GM21576 (cell line): ENCODE data around the gene GRK5.
"Not testable (repeated sequence)": the region's sequence is repeated elsewhere in the genome, so short reads cannot be mapped to it uniquely, and the experiment has no call there.

ENCODE experiments used
- ATAC-seq: cut with Tn5 transposase; IDR thresholded peaks from one replicate; pipeline ENCODE4 v1.9.1; 2021; ENCODE audit warnings: mild to moderate bottlenecking, moderate library complexity; ENCODE audit not compliant: unreplicated experiment

GRK5 gene

DNA sequence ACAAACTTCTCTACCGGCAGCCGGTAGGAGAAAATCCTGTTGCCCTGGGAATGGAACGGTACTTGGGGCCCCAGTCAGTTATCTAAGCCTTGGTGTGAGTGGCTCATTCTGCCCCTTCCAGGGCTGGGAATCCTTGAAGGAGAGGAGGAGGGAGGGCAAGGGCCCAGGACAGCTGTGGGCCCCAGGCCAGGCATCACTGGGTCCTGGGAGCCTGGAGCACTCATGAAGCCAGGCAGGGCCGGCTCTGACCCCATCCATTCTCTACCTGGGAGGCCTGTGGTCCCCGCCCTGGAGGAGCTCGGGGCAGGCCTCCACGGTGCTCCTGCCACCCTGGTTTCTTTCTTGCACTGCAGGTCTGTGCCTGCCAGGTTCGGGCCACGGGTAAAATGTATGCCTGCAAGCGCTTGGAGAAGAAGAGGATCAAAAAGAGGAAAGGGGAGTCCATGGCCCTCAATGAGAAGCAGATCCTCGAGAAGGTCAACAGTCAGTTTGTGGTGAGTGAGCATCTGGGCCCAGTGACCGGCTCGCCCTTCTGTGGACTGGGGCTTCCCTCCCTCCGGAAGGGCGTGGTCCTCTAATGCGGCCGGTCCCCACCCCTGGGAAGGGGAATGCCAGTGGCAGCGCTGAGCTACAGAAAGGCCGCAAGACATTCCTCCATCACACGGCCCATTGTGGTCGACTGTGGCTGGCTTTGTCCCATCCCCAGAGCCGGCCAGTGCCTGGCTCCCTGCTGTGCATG lies 223.8 kb downstream of the GRK5 start:
- ATAC-seq: no peak

DNA sequence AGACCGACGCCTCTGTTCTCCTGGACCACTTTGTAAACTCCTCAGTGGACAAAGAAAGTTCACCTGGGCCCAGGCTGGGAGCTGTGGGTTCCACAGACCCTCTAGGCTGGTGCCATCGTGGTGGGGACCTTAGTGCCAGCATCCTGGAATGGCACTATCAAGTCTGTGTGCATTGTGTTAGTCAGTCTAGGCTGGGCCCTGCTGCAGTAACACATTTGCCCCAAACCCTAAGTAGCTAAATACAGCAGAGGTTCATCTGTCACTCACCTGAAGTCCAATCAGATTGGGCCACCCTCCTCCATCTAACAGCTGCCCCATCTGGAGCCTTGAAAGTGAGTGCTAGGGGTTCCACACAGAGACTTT lies 224.4 kb downstream of the GRK5 start:
- ATAC-seq: no peak

DNA sequence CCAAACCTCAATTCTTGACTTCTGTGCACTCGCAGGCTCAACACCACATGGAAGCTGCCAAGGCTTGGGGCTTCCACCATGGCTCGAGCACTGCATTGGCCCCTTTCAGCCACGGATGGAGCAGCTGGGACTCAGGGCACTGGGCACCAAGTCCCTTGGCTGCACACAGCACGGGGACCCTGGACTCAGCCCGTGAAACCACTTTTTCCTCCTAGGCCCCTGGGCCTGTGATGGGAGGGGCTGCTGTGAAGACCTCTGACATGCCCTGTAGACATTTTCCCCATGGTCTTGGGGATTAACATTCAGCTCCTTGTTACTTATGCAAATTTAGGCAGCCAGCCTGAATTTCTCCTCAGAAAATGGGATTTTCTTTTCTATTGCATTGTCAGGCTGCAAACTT lies 227.6 kb downstream of the GRK5 start:
- ATAC-seq: not testable (repeated sequence)

DNA sequence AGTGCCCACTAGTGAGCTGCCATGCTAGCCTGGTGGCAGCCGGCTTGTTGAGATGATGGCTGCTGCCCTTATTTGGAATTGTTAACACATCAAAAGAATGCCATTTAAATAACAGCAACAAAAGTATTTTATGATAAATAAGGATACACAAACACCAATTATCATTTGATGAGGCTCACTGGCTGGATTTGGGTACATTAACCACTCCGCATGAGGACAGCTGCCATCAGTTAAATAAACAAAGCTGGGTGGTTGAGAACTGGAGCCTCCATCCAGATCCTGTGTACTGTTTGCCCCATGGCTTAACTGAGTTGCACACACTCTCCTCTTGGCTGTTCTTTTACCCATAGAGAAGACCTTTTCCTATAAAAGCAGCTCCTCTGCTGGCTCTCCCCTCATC lies 231.3 kb downstream of the GRK5 start:
- ATAC-seq: no peak

DNA sequence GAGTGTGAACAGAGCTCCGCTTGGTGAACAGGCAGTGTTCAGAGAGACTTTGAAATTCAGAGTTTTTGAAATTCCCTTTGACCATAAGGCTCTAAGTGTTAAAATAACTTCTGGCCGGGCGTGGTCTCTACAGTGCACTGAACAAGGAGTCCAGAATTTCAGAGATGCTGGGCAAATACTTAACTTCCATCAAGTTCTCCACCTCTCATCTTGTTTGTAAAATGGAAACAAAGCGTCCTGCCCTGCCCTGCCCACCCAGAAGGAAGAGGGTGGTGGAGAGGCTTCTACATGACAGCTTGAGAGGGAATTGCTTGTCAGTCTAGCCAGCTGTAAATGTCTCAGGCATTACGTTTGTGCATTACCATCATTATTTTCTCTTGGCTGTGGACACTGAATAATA lies 232.6 kb downstream of the GRK5 start:
- ATAC-seq: no peak

DNA sequence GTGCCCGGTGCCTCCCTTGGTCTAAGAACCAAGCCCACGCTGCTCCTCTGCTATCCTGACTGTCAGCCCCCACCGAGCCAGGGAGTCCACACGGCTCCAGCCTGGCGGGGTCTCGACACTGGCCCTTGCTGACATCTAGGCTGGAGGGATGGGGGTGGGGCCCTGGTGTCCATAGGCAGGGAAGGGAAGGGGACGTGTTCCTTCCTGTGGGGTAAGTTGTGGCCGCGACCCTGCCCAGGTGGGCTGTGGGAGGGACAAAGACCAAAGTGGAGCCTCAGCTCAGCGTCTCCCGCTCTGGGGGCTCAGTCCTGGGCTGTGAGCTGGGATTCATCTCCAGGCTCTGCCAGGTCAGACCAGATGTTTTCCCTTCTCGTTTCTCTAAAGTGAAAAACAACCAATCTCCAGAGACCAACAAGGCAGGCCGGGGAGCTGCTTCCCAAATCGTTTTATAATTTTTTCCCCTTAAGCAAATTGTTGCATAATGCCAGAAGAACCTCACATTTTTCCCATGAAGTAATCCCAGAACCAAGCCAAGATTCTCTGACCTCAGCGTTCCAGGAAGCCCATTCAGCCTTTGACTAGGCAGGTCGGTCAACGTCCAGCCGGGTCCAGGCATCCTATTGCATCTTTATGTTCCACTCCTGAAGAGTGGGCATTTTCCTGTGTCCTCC lies 233.9 kb downstream of the GRK5 start:
- ATAC-seq: no peak

DNA sequence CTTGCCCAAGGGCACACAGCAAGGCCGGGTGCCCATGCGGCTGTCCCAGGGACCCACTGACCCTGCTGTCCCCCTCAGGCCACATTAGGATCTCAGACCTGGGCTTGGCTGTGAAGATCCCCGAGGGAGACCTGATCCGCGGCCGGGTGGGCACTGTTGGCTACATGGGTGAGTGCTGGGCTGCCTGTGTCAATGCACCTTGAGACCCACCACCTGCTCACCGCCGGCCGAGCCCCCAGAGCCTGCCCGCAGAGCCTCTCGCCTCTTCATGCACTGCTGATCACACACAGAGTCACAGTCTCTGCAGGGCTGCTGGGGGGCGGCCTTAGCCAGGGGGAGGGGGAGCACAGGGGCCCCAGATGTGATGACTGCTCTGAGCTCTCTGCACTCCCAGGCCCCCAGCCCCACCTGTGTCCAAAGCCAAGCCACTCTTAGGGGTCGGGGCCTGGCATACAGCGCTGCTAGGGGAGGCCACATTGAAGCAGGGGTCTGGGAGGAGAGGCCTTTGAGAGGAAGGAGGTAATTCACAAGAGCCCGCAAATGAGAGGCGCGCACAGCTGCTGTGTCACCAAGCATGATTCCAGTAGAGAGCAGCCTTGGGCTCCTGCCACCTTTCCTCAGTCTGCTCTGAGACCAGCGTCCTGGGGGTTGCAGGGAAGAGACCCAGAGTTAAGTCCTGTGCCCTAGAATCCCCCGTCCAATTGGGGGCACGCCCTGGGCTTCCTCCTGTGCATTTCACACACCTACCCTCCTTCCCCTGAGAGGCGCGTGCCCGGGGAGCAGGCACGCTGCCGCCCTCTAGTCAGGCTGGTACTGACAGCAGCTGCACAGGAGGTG lies 234.8 kb downstream of the GRK5 start:
- no peak for ATAC-seq

DNA sequence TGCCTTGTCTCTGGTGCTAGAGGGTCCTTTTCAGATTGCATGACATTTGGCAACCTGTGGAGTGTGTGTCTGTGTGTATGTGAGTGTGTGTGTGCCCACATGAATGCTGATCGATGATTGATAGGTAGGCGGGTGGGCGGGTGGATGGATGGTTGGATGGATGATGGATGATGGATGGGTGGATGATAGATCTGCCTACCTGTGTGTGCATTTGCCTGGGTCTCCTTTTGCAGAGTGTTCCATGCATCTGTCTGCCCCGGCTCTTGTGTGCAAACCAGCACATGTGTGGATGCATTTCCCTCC lies 235.3 kb downstream of the GRK5 start:
- ATAC-seq: no peak

DNA sequence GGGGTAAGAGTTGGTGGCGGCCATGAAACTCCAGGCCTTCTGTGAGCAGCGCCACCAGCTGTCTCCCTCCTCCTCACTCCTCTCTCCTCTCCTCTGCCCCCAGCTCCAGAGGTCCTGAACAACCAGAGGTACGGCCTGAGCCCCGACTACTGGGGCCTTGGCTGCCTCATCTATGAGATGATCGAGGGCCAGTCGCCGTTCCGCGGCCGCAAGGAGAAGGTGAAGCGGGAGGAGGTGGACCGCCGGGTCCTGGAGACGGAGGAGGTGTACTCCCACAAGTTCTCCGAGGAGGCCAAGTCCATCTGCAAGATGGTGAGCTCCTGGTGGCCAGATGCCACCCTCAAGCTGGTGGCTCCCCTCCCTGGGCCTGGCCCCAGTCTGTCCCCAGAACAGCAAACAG lies 236.1 kb downstream of the GRK5 start:
- no peak for ATAC-seq

DNA sequence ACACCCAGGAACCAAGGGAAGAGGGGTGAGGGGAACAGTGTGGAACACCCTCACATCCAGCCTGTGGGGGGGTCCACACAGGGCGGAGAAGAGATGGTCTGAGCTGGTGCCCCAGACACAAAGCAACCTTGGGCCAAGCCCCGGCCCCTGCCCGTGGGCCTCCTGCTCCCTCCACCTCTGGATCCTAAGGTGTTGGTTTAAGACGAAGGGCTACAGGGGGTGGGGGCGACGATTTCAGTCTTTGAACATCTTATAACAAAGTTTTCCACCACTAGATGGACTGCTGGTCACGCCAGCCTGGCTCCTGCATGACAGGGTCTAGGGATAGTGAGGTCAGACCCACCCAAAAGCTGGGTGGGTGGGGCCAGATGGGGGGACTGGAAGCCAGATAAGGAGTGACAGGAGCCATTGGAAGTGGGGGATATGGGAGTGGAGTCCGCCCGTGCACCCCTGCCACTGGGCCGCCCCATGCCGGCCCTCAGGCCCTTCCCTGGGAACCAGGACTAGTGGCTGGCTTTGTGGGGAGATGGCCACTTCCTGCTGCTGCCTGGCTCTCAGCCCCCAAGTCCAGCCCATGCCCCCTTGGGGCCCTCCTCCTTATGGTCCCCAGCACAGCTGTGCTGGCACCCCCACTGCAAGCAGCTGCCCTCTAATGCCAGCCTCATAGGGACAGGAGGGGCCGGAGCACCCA lies 236.7 kb downstream of the GRK5 start:
- ATAC-seq: no peak

DNA sequence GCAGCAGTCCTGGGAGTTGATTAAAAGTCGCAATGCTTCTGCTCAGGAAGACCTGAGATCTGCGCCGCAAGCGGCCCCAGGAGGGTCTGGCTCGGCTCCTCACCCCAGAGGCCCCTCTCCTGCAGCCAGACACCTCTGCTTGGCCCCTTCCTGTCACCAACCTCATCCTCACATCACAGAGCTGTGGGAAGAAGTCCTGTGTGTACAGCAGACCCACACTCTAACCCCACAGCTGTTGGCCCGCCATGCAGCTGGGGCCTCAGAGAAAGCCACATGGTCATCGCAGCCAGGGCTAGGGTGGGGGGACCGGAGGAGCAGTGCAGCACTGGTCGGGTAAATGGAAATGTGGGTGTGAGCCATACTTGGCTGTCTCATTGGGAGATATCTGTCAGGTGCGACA lies 237.5 kb downstream of the GRK5 start:
- no peak for ATAC-seq

DNA sequence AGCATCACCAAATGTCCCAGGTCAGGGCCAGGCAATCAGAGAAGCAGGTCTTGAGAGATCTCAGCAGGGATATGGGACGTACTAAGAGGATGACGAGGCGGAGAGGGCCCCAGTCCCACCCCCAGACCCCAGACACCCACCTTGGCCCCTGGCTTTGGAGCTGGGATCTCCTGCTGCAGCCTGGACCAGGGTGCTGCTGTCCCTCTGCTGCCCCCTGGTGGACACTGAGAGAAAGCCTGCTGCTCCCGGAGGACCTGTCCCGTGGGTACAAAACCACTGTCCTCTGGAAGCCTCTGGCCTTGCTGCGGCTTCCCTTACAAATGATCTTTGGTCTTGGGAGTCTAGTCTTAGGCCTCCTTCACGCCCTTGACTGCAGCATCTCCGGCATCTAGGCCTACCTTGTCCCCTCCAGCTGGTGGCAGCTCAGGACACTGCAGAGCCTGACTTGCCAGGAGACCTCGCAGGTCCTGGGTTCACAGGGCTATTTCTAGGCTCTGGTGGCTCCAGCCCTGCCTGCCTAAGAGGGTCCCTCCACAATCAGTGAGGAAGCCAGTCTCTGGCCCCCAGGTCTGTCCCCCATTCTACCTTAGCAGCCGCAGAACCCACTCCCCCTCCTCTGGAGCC lies 238.1 kb downstream of the GRK5 start:
- no peak for ATAC-seq

DNA sequence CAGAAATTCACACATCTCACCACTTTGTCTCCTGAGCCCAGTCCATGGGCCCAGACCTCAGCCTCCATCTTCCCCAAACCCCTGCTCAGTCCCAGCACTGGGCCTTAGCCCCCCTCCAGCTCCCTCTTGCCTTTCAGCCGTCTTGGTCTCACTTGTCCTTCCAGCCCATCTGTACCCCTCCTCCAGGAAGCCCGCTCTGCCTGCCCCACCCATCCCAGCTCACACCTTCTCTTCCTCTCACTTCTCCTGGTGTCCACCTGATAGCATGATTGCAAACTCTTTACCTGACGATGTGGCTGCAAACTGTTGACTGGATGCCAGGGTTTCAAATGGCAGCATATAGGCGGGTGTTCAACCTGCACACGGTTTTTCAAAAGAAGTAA lies 238.6 kb downstream of the GRK5 start:
- no peak for ATAC-seq

DNA sequence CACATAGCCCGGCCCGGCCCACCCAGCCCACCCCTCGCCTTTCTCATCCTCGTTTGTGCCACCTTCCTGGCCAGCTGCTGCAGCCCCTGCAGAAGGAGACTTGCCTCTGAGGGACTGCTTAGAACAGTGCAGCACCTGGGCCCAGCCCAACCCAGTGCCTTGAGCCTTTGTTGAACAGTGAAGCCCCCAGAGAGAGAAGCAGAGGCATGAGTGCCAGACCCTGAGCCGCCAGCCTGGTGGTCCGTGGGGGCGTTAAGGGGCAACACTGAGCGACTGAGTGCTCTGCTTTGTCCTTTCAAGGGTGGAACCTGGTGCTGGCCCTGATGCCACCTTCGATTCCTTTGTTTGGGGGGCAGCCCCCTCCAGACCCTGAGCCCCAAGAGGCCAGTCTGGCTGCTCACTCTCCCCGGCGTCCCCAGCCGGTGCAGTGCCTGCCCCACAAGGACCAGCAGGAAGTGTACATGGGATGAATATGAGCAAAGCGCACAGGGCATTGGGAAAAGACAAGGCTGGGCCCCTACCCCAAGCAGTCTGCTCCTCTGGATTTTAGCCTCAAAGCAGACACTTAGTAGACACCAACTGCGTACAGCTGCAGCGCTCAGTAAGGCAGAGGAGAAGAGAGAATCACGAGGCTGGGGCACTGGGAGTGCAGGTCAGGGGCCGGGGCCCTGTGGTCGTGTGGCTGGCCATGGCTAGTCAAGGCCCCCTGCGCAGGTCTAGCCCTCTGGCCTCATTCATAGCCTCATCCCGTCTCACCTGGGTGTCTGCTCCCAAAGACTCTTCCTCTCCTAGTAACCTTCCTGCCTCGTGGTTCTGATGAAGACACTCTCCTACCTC lies 239.3 kb downstream of the GRK5 start:
- ATAC-seq: no peak

DNA sequence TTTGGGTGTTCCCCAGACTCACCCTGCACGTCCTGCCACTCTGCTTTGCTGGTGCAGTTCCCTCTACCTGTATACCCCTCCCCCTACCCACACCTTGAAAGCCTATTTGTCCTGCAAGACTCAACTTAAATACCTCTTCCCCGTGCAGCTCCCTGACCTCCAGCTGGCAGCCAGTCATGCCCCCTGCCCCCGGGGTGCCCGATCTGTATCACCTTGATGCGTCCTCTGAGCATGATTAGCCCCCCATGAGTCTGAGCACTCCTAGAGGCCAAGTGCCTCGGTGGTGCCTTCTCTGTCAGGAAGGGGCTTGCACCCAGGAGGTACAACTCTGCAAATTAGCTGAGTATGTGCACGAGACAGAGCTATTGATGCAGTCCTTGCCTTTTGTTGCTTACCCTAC lies 240.1 kb downstream of the GRK5 start:
- no peak for ATAC-seq

DNA sequence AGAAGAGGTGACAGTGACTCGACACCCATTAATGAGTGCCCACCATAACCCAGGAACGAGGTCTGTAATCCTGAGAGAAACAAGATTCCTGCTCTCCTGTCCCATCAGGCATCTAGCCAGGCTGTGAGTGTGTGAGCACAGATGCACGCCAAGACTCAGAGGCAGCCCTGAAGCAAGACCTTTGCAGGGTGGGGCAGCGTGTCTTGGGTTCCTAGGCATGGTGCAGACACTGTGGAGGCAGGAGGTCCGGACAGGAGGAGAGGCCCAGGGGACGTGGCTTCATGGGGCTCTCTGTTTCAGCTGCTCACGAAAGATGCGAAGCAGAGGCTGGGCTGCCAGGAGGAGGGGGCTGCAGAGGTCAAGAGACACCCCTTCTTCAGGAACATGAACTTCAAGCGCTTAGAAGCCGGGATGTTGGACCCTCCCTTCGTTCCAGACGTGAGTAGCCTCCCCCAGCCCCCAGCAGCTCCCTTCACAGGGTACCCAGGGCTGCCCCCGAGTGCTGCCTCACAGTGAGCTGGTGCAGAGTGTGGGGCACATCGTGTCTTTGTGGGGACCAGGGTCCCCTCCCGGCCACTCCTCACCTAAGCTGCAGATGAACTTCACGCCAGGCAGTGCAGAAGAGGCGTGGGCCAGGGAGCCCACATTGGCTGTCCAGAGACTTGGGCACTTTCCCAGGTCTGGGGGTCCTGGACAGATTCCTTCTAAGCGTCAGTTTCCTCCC lies 240.6 kb downstream of the GRK5 start:
- no peak for ATAC-seq

DNA sequence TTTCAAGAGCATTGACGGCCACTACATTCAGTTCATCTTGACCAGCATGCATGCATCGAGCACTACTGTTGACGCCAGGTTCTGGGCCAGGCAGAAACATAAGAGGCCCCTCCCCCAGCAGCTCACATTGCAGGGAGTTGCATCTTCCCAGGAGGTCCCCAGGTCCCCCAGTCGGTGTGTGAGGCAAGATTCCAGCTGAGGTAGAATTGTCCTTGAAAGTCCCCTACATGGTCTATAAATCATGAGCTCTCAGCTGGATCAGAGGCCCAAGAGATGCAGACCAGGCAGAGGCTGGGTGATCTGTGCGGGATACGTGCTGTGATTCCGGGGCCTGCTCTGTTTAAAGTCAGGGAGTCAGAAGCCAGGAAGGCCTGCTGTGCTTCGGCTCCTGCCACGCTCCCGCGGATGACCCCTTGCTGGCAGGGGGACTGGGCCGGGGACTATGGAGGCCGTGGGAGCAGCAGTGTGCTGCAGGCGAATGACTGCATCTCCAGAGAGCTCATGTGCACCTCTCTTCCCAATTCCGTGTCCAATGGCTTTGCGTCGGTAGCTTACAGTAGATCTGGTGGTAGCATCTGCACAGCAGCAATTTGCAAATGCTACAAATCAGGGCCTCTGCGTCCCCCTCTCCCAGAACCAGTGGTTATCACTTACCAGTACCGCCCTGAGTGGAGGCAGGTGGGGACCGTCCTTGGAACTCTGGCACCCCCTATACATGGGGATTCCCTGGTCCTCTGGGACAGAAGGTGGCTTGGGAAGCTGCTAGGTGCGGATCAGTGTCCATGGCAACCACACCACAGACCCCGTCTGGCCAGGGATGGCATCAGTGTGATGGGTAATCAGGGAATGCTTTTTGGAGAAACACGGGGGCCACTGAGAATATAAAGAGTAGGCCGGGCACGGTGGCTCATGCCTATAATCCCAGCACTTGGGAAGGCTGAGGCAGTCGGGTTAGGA lies 241.5 kb downstream of the GRK5 start:
- no peak for ATAC-seq

DNA sequence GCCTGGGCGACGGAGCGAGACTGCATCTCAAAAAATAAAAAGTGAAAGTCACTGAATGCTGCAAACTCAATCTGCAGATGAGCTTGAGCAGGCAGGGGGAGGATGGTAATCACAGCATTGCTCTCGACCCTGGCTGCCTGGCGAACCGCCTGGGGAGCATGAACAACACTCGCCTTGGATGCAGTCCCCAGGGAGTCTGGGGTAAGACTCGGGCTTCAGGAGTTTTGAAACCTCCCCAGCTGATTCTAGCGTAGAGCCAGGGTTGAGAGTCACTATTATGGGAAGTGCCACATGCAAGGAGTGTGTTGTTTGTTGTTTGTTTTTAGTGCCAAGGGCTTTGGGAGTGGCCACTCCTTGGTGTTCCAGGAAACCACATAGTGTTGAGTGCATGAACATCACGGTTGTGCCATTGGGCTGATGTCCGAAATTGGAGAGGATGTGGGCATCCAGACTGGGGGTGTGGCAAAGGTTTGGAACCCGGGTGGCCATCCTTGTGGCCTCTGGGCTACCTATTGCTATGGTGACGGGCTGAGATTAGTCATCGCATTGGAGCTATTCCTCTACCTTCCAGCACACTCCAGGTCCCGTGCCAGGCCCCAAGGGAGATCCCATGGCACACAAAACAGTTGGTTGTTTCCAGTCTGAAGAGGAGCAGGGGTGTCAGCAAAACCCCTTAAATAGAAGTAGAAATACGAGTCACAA lies 242.5 kb downstream of the GRK5 start:
- peak; percentile 55 for ATAC-seq
